ENCODE measurements around the gene SPRR2E. TPM values are rescaled to one million over a fixed set of nuclear protein-coding genes. Genes with fewer than 3 reads are reported as not detected.
"Not testable (repeated sequence)": the region's sequence is repeated elsewhere in the genome, so short reads cannot be mapped to it uniquely, and the experiment has no call there.

The SPRR2E gene
- total RNA-seq, 1 donor from 2014 or later: not detected

DNA sequence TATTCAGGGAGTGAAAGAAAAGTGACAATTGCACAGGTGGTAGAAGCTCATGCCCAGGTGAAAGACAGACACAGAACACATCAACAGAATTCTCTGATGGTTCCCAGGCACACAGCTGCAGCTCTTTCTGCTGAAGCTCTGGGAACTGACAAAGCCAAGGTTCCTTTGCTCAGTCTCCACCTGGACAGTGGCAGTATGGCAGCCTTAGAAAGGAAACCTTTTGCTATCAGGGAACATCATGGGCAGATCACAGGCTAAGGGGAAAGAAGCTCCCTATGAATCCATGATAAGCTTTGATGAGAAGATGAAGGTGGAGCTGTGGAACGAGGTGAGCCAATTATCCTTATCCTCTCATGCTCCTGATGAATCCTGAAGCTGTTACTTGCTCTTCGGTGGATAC is 24.1 kb downstream of the SPRR2E start:
- no peak for DNase-seq (ENCODE audit: low spot score)
- ATAC-seq: no peak

- no peak for DNase-seq (ENCODE audit: low spot score)
- no peak for ATAC-seq
Measured at GRCh38 chr1:153058826-153059784, 35.2 kb downstream of the SPRR2E start.

DNA sequence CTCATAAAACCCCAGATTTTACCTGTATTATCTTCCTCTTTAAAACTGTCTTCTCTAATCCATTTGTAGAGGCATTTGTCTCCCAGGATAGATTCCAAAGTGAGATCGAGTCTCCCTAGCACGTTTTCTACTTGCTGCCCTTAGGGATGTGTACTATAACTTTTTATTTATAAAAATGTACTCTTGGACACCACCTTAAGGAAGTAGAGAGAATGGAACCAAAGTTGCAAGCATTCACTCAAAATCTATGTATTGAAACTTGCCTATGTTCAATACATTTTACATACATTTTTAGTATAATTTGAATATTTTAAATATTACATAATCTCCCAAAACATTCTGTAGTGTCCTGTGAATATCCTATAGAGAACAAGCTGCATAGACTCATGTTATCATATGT is 36.2 kb downstream of the SPRR2E start:
- no peak for DNase-seq (ENCODE audit: low spot score)
- no peak for ATAC-seq

DNA sequence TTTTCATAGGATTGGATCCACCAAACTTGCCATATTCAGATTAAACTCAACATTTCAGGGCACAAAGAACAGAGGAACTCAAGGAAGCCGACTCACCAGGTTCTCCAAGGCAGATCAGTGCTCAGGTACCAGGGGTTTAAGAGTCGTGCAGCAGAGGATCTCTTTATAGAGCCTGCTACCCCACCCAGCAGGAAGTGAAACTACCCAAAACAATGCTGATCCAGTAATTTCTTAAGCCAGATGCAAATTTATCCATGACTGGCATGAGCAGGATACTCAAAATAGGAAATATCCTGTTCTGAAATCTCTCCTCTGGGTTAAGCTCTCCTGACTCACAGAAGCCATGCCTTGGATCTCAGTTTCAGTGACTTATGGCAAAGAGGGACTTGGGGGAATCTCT is 37.0 kb downstream of the SPRR2E start, which contains the start of gene SPRR2A:
TSS of gene SPRR2A (minus strand) at position 138 of the 400 bp plus-strand sequence. CDS start 777 bp downstream, outside the sequence.
- no peak for ATAC-seq
- DNase-seq (ENCODE audit: low spot score): no peak

DNA sequence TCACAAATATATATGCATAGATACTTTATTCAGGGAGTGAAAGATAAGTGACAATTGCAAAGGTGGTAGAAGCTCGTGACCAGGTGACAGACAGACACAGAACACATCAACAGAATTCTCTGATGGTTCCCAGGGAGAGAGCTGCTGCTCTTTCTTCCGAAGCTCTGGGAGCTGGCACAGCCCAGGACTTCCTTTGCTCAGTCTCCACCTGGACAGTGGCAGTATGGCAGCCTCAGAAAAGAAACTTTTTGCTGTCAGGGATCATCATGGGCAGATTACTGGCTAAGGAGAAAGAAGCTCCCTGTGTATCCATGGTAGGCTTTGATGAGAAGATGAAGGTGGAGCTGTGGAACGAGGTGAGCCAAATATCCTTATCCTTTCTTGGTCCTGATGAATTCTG is 38.2 kb downstream of the SPRR2E start:
- DNase-seq (ENCODE audit: low spot score); ATAC-seq: not testable (repeated sequence)

DNA sequence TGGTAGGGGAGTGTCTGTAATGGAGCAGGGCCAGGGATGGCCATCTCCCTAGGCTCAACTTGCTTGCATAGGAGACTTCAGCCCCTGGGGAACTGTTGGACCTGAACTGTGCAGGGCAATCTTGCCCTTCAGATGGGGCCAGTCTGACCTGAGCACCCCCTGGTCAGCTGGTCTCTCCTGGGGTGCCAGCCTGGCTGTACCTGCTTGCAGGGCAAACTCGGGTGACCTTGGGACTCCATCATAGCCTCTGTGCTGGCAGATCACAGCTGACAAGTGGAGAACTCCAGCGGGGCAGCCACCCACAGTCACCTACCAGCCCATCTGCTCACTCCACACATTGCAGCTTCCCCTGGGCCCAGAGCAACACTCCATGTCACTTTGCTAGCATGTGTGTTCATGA is 45.1 kb downstream of the SPRR2E start:
- DNase-seq (ENCODE audit: low spot score) (no peak), ATAC-seq (no peak)

Other genes with a start within 250 kb of the SPRR2E start
- gene LCE7A, start 234.5 kb downstream of the SPRR2E start, total RNA-seq: not detected
- not detected for gene SMCP, start 216.2 kb downstream of the SPRR2E start, total RNA-seq
- not detected for gene IVL, start 186.0 kb downstream of the SPRR2E start, total RNA-seq
- not detected for gene SPRR5, start 147.3 kb downstream of the SPRR2E start, total RNA-seq
- not detected for gene SPRR4, start 123.9 kb downstream of the SPRR2E start, total RNA-seq
- gene SPRR1A, start 110.4 kb downstream of the SPRR2E start, total RNA-seq: not detected
- gene SPRR3, start 92.8 kb downstream of the SPRR2E start, total RNA-seq: not detected
- not detected for gene SPRR1B, start 63.3 kb downstream of the SPRR2E start, total RNA-seq
- gene SPRR2D, start 53.4 kb downstream of the SPRR2E start, total RNA-seq: not detected
- gene SPRR2A, start 37.0 kb downstream of the SPRR2E start, total RNA-seq: not detected
- gene SPRR2B, start 22.9 kb downstream of the SPRR2E start, total RNA-seq: not detected
- not detected for gene SPRR2F, start 19.0 kb upstream of the SPRR2E start, total RNA-seq
- gene SPRR2G, start 56.4 kb upstream of the SPRR2E start, total RNA-seq: not detected
- not detected for gene LELP1, start 108.9 kb upstream of the SPRR2E start, total RNA-seq
- gene PRR9, start 123.1 kb upstream of the SPRR2E start, total RNA-seq: not detected
- gene LORICRIN, start 165.2 kb upstream of the SPRR2E start, total RNA-seq: not detected
- gene PGLYRP3, start 218.4 kb upstream of the SPRR2E start, total RNA-seq: not detected

All from left lobe of liver (tissue), 2 donors.